Measurements from ENCODE around the gene WDR64. TPM values are rescaled to one million over a fixed set of nuclear protein-coding genes. Genes with fewer than 3 reads are reported as not detected.

Gene WDR64
- total and polyA plus RNA-seq, 2 of the 4 experiments (the other 2 are of a cell fraction), result not detected

DNA sequence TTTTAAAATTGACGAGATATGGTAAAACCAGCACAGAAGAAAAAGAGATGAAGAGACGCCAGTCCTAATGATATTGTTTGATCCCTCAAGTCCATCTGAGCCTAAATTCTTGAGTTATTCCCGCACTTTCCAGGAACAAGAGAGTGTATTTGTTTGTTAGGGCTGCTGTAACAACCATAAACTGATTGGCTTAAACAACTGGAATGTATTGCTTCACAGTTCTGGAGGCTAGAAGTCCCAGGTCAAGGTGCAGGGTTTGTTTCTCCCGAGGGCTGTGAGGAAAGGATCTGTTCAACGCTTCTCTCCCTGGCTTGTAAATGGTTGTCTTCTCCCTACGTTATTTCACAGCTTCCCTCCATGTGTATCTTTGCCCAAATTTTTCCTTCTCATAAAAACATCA is 188.1 kb downstream of the WDR64 start:
- intact Hi-C loops (cut with micrococcal nuclease), result no loop called here
- dilution Hi-C loops (cut with HindIII; ENCODE audit: low sequenced_read_pairs, unreplicated experiment), result no loop called here

More for the DNA sequence above, 188.1 kb downstream of the WDR64 start:
- Histone ChIP-seq H3K27me3 (ENCODE audit: control insufficient read depth, insufficient read depth, low read length) (no peaks in the 10 kb centered on the region), H3K14ac (replicated peaks; ENCODE audit: low read depth, low read length) (no peak overlapping the region), H2BK120ac (ENCODE audit: low read depth, low read length) (peak overlapping the region; percentile 47), H3K56ac (ENCODE audit: extremely low read depth, insufficient read depth, low read length) (no peak overlapping the region), H3K79me1 (ENCODE audit: low read depth in 1 of 2, low read length in 2 of 2) (no peaks in the 10 kb centered on the region), H4K8ac (ENCODE audit: low read depth in 2 of 2, low read length in 2 of 2) (no peak overlapping the region), H2AK5ac (ENCODE audit: low read depth, low read length) (0 out of 2 replicates have a peak overlapping the region, but pooled peaks have one; percentile 43), H2AK9ac (replicated peaks; ENCODE audit: low read depth, low read length, poor library complexity) (no peak overlapping the region), H4K20me1 (ENCODE audit: insufficient read depth, low read length) (peaks cover 2% of the 10 kb centered on the region; the same call in 1 of the 2 replicates), H3K4me2 (ENCODE audit: low read depth, low read length) (no peak overlapping the region), H2AFZ (replicated peaks; ENCODE audit: low read length, poor library complexity) (no peak overlapping the region), H3K18ac (ENCODE audit: low read depth, low read length) (0 out of 2 replicates have a peak overlapping the region, but pooled peaks have one; percentile 9), H3K27ac (ENCODE audit: insufficient read depth, low read length) (no peak overlapping the region), H3K4me1 (ENCODE audit: control insufficient read depth, insufficient read depth, low read length) (peaks cover 14% of the 10 kb centered on the region), H3K9me3 (ENCODE audit: control insufficient read depth, insufficient read depth, low read length) (no peaks in the 10 kb centered on the region), H3K9ac (ENCODE audit: low read depth, low read length) (no peak overlapping the region), H2BK5ac (ENCODE audit: low read depth, low read length, poor library complexity, severe bottlenecking) (no peak overlapping the region), H2BK15ac (ENCODE audit: low read depth, low read length) (peak overlapping the region; percentile 14; the same call in 1 of the 3 replicates), H3K23ac (ENCODE audit: low read depth, low read length) (no peak overlapping the region), H4K91ac (ENCODE audit: insufficient read depth, low read depth, low read length) (peak overlapping the region; percentile 62; the same call in 1 of the 2 replicates), H3K36me3 (ENCODE audit: control insufficient read depth, insufficient read depth, low read length) (no peaks in the 10 kb centered on the region), H2BK20ac (ENCODE audit: low read depth, low read length) (peak overlapping the region; percentile 48), H3K4me3 (ENCODE audit: insufficient read depth, low read depth, low read length) (no peak overlapping the region), H3K9me1 (ENCODE audit: insufficient read depth, low read length) (peaks cover 7% of the 10 kb centered on the region), H3K4ac (ENCODE audit: low read depth, low read length) (peak overlapping the region; percentile 47; the same call in 1 of the 2 replicates), H4K5ac (ENCODE audit: low read depth, low read length) (no peak overlapping the region; the same call in 1 of the 2 replicates)
- no peak for ATAC-seq (ENCODE audit: low read depth)
- TF ChIP-seq SMC3 (IDR thresholded peaks at IDR 0.05; ENCODE audit: low read depth, low read length) (no peak), MXI1 (IDR thresholded peaks at IDR 0.05; ENCODE audit: borderline replicate concordance, low read depth, low read length) (no peak), RAD21 (IDR thresholded peaks at IDR 0.05; ENCODE audit: low read length) (no peak), MAFK (IDR thresholded peaks at IDR 0.05; ENCODE audit: low read depth, low read length) (no peak)
- TF ChIP-seq, protein P1, sequence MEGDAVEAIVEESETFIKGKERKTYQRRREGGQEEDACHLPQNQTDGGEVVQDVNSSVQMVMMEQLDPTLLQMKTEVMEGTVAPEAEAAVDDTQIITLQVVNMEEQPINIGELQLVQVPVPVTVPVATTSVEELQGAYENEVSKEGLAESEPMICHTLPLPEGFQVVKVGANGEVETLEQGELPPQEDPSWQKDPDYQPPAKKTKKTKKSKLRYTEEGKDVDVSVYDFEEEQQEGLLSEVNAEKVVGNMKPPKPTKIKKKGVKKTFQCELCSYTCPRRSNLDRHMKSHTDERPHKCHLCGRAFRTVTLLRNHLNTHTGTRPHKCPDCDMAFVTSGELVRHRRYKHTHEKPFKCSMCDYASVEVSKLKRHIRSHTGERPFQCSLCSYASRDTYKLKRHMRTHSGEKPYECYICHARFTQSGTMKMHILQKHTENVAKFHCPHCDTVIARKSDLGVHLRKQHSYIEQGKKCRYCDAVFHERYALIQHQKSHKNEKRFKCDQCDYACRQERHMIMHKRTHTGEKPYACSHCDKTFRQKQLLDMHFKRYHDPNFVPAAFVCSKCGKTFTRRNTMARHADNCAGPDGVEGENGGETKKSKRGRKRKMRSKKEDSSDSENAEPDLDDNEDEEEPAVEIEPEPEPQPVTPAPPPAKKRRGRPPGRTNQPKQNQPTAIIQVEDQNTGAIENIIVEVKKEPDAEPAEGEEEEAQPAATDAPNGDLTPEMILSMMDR (conservative IDR thresholded peaks at IDR 0.05; ENCODE audit: low read depth, low read length), result no peak
- POLR2A ChIA-PET (ENCODE audit: unreplicated experiment), result no interaction called here
- no peak for DNase-seq
- BruUV-seq (replicated peaks), result no TSS peak
- CTCF ChIA-PET, result interaction anchor here (1.0 kb wide), 1 partner anchor 438 kb away, joined by 3 read pairs; no protein-coding TSS in a partner anchor
- in situ Hi-C loops (cut with MboI; ENCODE audit: low sequenced_read_pairs), result no loop called here
- WGBS, 2 experiments (ENCODE audit: extremely low coverage in 2 of 2, insufficient read length in 1 of 2), result no CpG with 5 or more reads among the region's 6 CpGs
